NCI-H187 treated with DMSO at 0.1 percent for 48 hours (cell line): ENCODE data around the gene DBR1.

Experiments used
- DNase-seq: peaks from one replicate; lab custom pipeline; 2025; lab: John Stamatoyannopoulos, UW

The DBR1 gene, protein sequence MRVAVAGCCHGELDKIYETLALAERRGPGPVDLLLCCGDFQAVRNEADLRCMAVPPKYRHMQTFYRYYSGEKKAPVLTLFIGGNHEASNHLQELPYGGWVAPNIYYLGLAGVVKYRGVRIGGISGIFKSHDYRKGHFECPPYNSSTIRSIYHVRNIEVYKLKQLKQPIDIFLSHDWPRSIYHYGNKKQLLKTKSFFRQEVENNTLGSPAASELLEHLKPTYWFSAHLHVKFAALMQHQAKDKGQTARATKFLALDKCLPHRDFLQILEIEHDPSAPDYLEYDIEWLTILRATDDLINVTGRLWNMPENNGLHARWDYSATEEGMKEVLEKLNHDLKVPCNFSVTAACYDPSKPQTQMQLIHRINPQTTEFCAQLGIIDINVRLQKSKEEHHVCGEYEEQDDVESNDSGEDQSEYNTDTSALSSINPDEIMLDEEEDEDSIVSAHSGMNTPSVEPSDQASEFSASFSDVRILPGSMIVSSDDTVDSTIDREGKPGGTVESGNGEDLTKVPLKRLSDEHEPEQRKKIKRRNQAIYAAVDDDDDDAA

DNA sequence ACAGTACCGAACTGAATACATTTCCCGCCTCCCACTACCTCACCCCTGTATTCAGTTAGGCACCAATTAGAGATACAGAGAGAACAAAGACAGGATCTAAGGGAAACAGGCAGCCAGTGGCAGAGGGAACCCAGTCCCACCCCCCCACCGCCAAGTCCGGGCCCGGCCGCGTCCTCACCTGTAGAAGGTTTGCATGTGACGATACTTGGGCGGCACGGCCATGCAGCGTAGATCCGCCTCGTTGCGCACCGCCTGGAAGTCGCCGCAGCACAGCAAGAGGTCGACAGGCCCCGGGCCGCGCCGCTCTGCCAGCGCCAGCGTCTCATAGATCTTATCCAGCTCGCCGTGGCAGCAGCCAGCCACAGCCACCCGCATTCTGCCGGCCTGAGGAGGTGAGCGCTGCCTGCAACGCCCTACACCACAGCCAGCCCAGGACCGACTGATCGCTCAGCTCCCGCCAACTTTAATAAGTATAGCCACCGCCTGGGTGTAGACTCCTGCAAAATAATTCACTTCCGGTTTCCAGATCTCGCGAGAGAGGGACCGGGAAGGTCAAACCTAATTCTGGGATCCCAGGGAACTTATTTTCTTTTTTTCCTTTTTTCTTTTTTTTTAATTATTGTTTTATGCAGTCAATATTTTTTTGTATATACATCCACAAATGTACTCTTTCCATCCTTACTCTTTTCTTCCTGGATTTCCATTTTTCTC, at the start of gene DBR1:
Gene DBR1, minus strand, starts transcription at position 501 of the 711 bp plus-strand sequence. Its CDS starts 126 bp downstream, at position 375.
- DNase-seq, result peak; percentile 28

DNA sequence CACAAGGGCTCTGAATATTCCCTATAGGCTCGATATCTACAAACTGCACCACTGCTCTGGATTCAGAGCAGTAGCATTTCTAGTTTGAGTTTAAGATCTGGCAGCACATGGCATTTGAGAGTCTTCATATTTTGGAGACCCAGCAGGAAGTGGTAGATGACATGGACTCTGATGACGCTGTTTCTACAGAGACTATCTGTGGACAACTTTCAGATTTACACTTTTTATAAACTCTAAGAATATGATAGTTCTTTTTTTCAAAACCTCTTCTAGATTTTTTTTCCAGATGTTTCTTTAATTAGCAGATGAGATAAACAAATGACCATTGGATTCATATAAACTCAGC, 48.2 kb upstream of the DBR1 start:
- DNase-seq, result no peak

DNA sequence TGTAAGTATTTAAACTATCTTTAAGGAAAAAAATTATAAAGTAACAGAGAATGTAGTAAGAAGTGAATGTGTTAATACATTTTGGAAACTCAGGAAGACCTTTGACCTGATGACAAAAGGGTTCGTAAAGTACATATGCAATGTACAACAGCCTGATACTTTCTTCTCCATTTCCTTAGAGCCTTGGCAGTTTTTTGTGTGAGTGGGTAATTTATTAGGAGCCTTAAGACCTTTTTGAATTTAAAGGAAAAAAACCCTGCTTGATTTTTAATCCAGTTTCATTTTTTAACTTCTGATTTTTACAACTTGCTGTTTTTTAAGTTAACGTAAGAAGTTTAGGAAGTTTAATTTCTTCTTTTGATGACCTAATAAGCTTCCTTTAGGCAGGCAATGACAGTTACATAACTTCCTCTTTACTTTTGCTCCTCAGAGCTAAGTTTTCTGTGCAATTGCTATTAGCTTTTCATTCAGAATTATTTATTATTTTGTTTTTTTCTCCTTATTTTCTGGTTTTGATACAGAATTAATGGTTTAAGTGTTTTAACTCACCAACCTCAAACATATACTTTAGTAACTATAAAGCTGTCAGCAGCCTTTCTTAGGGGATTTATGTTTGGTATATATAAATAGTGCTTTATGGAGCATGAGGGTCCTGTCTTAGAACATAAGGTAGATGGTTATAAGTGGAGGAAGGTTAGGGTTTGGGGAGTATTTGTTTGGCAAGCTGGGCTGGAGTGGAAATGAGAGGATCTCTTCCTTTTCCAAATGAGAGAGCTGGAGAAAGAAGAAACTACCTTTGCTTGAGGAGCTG, 47.6 kb upstream of the DBR1 start:
- no peak for DNase-seq

DNA sequence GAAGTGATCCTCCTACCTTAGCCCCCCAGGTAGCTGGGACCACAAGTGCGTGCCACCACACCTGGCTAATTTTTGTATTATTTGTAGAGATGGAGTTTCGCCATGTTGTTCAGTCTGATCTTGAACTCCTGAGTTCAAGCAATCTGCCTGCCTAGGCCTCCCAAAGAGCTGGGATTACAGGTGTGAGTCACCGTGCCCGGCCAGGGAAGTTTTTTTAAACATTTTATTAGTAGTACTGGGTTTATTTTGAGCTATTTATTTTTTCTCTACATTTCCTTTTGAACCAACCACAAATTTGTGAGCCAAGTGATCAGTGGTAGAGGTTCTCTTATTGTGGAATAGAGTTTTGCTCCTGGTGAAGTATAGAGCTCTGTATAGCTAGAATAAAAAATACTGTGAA, 46.1 kb upstream of the DBR1 start:
- DNase-seq, result no peak

DNA sequence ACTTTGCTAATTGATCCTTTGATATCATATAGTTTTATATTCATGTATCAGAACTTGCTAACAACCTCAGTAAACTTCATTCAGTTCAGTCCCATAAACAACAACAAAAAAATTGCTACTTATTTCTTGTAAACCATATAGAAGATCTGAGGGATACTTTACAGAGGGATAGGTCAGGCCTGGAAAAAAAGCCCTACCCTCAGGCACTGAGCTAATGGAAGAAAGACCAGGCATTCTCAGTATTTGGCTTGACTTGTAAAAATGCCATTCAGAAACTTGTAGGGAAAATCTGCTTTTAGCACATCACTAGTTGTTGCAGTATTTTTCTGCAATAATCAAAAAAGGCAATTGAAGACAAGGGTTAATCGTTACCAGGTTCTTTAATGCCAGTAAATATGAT, 45.5 kb upstream of the DBR1 start:
- DNase-seq, result no peak

DNA sequence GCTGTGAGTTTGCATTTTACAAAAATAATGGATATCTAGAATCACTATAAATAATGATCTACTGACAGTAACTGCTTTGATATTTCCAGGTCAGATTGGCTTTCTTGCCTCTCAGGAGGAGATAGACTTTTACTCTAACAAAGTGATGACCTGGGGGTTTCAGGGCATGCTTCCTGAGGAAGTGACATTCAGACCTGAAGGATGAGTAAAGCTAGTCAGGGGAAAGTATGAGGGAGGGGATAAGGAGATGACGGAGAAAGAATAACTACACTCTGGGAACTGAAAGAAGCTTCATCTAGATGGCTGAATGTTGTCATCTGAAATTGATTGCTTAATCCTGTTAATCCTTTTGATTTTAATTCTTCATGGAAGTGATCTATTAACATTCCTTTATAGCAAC, 44.5 kb upstream of the DBR1 start:
- DNase-seq, result no peak

DNA sequence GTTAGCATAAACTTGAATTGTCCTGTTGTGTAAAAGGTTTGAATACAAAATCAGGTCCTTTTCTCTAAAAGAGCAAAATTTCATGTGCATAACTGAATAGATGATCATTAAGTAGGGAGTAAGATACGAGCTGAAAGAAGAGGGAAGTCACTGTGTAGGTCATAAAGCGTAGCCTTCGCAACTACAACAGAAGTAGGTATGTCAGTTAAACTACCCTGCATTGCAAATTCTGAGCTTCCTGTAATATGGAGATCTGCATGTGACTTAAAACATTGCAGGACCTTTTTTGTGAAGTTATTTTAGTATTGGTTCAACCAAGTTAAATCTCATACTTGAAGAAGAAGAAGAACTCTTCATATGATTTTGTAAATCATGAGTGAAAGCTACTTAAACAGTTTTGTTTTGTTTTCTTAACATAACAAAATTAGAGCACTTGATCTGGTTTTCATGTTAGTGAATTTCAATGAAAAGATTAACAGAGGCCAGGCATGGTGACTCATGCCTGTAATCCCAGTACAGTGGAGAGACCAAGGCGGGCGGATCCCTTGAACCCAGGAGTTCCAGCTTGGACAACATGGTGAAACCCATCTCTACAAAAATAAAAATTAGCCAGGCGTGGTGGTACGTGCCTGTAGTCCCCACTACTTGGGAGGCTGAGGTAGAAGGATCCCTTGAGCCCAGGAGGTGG, 38.8 kb upstream of the DBR1 start:
- no peak for DNase-seq

DNA sequence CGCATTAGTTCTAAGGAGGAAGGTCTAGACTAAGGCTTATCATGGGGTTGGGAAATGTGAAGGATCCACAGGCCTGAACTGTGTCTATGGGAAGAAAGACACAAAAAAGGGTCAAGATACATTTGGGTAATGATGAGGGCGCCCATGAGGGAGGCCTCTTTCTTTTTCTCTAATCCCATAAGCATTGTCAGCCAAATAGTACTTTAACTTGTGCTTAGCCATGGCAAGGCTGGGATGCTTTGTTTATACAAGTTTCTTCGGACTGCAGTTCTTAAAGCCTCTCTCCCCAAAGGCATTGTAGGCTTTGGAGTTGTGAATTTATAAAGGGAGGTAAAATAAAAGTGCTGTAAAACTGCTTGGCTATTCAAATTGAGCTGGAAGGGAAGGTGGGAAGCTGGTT, 35.8 kb upstream of the DBR1 start:
- DNase-seq, result no peak

DNA sequence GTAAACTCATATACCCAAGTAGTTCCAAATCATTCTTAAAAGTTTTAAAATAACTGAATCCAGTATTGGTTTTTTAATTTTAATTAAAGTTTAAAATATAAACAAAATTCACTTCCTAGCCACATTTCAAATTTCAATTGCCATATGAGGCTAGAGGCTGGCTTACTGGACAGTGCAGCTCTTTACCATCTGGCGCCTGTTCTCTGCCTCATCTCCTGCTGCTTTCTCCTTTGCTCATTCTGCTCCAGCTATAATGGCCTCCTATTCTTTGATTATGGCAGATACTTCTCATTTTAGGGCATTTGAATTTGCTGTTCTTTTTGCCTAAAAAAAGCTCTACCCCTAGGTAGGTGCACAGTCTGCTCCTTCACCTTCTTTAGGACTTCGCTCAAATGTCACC, 31.5 kb upstream of the DBR1 start:
- DNase-seq, result no peak

DNA sequence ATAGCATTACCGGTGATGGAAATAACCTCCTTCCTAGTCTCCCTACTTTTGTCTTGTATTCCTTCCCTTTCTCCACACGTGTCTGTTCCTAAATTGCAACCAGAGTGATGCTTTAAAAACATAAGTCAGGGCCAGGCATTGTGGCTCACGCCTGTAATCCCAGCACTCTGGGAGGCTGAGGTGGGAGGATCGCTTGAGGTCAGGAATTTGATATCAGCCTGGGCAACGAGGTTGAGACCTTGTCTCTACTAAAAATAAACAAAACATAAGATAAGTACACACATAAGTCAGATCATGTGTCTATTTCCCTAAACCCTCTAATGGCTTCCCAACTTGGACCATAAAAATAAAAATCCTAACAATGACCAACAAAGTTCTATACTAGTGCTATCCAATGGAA, 30.8 kb upstream of the DBR1 start:
- DNase-seq, result no peak

DNA sequence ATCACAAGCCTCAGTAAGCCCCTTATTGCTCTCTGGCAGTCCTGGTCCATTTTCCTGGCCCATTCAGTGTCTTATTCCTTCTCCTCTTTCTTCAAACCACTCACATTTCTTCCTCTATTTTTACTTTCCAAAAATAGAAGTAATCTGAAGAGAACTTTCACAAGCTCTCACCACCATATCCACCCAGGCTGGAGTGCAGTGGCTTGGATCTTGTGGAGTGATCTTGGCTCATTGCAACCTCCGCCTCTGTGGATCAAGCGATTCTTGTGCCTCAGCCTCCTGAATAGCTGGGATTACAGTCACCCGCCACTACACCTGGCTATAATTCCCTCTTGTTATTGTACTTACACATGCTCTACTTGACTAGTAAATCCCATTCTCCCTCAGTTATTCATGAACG, 29.2 kb upstream of the DBR1 start:
- DNase-seq, result no peak

DNA sequence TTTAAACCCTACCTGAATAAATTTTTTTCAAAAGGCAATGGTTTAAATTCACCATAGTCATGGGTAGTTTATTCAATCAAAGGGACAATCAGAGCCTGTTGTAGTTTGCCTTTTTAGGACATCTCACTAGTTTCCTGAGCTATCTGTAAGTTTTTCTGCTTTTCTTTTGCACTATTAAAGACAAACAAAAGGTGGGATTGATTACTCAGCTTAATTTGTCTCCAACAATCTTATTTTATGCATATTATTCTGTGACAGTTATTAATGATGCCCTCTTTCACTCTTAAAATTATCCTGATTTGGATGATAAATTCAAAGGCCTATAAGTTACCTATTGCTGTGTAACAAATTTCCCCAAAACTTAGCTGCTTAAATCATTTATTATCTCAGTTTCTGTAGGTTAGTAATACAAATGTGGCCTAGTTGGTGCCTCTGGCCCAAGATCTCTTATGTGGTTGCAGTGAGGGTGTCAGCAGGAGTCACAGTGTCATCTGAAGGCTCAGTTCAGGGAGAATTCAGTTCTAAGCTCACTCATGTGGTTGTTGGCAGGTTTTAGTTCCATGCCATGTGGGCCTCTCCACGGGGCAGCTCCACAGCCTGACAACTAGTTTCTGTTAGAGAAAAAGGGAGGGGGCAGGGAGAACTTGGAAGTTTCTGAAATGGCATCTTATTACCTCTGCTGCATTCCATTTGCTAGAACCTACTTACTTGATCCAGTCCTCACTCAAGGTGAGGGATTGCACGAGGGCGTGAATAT, 28.4 kb upstream of the DBR1 start:
- no peak for DNase-seq

DNA sequence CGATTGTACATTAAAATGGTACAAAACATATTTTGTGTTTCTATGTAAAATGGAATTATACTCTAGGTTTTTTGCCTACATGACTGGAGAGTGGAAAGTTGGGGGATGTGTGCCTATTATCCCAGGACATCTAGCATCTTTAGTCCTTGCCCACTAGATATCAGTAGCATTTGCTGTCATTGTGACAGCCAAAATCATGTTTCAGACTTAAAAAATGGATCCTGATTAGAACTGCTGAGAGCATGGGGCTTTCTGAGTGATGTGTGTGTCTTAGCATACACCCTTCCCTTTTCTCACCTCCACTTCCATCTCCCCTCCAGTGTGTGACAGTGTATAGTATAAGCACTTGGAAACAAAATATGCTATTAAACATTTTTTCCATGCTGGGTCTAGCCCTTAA, 25.7 kb upstream of the DBR1 start:
- no peak for DNase-seq

DNA sequence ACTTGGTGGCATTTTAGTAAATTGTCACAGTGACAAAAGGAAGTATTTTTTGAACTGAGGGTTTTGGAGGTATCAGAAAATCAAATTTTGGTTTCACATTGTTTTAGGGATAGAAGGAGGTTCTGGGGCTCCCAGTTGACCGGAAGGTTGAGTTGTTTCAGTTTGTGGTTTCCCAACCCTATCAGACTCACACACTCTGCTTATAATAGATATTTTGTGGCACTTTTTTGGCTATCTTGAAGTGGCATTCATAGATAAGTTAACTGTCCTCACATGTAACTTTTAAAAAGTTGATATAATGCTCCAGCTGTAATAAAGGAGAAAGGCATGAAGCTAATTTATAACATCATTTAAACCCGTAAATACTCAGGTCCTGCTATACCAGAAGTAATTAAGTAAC, 25.1 kb upstream of the DBR1 start:
- no peak for DNase-seq

DNA sequence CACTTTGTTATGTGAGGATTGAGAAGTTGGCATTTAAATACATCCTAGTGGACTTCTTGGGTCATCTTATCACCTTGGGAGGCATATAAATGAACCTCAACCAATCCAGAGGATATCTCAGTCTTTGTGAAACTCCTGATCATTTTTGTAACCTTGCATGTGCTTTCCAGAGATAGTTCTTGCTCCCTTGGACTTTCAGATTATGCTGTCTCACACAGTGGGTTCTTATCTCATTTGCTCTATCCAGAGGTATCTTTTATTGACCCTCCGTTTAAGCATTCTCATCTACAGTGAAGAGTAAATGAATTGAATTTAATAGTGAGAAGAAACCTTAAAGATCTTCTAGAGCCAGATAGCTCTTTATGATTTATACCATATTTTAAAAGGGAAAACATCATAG, 22.8 kb upstream of the DBR1 start:
- no peak for DNase-seq

DNA sequence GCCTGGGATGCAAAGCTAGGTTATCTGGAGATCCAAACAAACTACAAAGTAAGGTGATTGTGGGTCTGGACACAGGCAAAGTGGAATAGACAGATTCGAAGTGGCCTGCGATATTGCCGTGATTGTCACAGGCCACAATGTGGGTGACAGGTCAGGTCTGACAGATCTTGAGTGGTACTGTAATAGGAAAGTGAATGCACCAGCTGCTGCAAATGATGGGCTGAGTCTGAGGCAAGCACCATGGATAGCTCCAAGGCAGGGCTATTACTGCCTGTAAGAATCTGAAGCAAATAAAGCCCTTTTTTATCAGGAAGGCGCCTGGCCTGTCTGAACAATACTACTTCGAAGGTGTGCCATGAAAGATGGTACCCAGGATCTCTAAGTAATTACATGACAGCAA, 22.3 kb upstream of the DBR1 start:
- no peak for DNase-seq

DNA sequence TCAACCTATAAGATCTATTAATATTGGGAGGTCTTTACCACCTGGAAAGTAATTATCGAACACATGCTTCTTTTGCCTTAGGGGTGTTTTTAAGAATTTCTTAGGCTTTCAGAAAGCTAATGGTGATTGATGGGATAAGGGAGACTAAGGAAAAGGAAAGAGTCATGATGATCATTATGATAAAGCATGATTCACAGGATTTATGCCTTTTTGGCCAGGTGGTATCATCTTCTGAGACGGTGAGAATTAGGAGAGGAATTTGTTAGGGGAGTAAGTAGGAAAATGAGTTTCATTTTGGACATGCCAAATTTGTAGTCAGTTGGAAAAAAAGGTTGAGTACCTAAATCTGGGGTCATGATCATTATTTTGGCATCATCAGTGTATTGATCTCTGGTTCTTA, 21.3 kb upstream of the DBR1 start:
- no peak for DNase-seq

DNA sequence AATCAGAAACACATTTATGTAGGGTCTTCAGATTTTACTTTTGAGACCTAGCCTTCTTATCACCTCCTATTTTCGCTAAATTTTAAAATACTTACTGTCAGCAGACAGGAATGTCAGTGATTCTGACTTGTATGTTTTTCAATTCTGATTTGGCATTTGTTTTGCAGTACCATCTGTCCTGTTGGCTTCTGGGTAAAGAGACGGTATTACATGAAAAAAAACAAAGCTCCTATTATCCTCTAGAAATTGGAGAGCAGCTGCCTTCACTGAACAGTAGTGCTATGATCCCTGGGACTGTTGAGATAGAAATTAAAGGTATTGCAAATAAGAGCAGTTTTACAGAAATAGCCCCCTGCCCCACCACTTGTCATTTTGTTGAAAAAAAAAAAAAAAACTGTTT, 20.8 kb upstream of the DBR1 start:
- DNase-seq, result no peak

DNA sequence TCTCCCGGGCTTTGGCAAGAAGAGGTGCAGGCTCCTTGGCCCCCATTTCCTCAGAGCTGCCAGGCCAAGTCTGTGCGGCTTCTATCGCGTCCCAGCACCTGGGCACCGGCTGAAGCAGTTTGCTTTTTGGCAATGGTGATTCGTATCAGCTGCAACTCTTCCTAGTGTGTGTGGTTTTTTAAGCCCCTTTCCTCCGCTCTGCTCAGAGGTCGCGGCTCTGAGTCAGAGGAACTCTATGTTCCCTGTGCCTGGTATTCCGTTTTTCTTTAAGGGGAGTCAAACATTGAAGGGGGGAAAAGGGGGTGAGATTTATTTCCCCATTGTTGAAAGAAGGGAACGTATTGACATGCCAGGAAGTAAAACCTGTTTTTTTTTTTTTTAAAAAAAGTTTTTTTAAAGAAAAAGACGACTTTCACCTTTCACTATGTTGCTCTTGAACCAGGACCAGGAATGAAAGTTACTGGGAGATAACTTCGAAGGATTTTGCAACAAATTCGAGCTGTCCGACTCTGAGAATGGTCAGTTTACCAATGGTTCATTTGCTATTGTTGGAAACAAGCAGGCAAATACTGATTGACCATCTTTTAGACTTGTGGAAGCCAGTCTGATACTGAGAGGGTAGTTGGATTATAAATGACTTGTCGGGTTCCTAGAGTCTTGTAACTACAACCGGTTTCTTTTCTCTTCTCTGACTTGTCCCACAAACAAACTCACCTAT, 13.5 kb upstream of the DBR1 start:
- no peak for DNase-seq

DNA sequence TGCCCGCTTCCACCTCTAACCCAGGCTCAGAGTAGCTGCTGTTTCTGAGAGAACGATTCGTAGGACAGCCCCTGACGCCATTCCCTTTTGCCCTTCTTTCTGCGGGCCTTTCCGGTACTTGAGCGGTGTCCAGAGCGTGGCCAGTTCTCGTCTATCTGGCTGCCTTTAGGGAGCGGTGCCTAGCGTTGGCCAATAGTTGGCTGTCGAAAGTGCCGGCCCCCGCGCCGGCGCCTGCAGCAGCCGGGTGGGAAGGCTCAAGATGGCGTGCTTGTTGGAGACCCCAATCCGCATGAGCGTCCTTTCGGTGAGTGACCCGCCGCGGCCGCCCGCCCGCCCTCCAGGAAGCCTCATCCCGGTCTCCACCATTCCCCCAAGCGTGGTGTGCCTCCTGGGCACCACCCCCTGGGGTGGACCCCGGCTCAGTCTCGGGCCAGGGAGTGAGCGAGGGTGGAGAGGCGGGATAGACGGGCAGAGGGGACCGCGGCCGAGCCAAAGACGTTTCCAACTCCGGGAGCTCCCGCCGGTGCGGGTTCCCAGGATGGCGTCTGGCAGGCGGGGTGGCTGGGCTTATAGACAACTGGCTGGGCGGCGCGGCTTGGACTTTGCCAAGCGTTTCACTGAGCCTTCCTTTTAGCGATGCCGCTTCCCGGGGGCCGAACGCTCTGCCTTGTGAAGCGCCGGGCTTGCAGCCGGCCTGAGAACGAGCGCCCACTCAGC, 12.7 kb upstream of the DBR1 start, which contains the start of gene ARMC8:
Gene ARMC8, plus strand, starts transcription at position 6 of the 717 bp plus-strand sequence. Its CDS starts 254 bp downstream, at position 260.
- DNase-seq, result no peak
